NCI-H1417 (cell line): ENCODE data around the gene FLRT2.
A peak's percentile ranks its signal among the peaks of the same experiment; 100 is the strongest.

Experiments
- DNase-seq, 3 experiments: peaks; one replicate each; lab custom pipeline; 2025; lab: John Stamatoyannopoulos, UW

FLRT2 gene

DNA sequence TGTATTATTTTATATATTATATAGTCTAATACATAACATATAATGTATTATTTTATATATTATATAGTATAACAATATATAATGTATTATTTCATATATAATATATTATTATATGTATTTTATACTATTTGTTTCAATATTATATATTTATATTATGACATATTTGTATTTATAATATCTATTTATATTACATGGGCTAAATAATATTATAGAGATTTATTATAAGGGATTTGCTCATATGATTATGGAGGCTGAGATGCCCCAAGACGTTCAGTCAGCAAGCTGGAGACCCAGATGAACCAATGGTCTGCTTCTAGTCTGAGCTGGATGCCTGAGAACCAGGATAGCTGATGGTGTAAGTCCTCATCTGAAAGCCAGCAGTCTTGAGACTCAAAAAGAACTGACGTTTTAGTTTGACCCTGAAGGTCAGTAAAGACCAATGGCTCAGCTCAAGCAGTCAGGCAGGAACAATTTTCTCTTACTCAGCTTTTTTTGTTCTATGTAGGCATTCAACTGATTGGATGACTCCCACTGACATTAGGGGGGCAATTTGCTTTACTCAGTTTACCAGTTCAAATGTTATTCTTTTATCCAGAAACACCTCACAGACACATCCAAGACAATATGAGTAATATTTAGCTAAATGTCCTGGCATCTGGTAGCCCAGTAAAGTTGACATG, 130.4 kb downstream of the FLRT2 start:
- DNase-seq, result no peak

DNA sequence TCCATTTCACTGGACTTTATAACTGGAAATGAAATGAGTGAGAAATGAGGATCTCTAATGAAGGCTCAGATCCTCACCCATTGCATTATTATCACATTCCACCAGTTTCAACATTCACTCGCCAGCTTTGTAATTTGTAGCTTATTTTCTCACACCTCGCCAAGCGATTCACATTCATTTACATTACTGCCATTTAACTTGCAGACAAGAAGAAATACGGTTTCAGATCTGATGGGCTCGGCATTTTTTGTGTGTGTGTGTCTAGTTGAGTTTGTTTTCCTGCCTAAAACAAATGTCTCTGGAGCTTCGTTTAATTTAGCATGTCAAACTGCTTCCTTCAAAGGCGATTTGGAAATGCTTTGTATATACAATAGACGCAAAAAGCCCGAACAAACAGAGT, 132.2 kb downstream of the FLRT2 start:
- DNase-seq, result no peak

DNA sequence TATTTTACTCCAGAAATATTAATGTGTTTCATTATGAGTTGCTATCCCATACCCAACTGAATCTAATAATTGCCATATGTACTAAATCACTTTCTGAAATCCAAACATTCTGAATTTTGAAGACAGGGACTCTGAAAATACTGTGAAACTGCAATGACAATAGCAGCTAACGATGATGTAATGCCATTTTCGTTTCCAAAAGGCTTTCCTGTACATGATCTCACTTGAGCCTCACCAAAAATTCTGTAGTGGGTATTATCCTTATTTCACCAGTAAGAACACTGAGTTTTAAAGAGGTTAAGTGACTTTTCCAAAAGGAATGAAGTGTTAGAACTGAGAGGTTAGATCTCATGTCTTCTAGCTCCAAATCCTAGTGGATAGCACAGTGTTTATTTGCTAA, 133.3 kb downstream of the FLRT2 start:
- DNase-seq, result no peak

DNA sequence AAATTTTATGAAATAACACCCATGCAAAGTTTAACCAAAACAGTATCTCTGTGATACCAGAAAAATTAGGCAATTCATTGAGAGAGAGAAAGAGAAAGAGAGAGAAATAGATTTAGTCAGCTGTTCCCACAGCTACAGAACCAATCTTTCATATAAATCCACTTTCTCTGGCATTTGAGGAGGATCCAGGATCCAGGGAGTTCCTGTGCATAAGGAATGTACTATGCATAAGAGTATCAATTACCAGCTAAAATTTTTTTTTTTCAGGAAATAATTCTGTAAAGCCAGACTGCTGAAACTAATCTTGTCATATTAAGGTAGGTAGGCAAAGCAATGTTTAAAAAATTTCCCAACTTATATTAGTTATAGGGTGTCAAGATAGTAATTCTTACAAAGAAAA, 133.7 kb downstream of the FLRT2 start:
- DNase-seq, result no peak

DNA sequence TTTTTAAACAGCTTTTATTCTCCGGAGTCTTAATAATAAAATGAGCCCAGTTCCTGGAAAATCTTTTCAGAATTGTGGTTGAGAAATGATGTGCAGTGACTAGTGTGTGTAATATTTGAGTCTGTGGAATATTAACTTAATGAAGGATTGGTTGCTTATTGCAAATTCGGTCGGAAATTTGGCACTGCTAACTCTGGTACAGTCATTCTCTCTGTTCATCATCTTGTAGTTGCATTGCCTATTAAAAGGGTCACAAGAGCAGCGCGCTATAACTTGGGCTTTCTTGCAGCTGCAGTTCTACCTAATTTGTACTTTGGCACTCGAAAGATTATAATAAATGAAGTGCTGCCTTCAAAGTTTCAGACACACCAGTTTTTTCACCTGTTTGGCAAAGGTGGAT, 146.0 kb downstream of the FLRT2 start:
- no peak for DNase-seq

DNA sequence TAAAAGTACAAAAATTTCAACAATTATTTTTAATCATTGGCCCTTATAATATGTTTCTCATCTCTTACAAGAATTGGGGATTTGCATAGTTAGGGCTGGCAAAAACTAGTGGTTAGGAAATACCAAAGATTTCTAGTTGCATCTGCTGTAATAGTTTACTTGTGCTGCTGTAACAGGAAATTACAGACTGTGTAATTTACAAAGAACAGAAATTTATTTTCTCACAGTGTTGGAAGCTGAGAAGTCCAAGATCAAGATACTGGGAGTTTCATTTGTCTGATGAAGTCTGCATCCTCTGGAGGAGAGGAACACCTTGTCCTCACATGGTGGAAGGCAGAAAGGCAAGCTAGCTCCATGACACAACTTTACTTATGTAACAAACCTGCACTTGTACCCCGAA, 157.0 kb downstream of the FLRT2 start:
- no peak for DNase-seq

DNA sequence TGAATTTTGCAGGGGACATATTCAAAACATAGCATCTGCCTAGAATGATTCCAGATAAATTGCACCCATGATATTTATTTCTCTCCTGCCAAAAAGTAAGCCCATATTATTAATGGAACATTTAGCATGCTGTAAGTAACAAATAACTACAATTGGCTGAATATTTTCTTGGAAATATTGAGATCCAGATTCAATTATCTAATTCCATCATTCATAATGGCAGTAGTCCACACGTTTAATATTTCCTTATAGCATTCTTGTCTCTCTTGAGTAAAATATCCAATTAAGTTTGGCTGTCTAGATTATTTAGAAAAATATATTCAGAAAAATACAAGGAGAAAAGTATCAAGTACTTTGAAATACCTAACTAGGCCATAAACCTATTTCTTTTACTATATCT, 157.5 kb downstream of the FLRT2 start:
- DNase-seq, result no peak

DNA sequence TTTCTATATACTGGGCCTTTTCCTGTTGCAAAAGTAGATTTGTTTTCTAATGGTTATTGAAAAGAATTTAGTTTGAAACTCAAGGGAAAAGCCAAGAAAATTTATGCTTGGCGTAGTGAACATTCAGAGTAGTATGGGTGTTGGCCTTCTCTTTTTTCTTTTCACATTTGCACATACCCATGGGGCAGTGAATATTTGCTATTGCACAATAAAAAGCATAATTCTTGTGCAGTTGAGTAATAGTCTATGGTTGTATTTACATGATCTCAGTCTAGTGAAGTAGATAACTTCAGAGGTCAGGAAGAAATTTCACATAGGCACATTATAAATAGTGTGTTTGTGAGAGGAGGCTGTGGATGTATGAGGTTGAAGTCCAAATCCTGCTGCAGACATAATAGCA, 158.1 kb downstream of the FLRT2 start:
- DNase-seq, result no peak

DNA sequence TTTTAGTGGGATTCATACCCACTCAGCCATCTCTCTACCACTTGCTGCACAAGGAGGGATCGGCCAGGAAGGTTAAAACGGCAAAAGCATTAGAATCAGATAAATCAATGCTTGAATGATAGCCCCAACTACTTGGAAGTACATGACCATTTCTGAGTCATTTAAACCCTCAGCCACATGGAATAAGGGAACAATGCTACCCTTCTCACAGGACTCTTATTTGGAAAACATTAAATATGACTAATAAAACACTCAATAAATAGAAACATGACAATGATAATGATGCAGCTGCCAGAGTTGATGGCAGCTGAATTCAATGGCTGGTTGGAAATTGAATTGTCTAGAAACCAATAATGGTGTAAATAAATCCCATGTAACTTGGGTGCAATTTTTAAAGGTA, 165.4 kb downstream of the FLRT2 start:
- DNase-seq, result peak in 2 of 3 experiments; percentile 70 to 89

DNA sequence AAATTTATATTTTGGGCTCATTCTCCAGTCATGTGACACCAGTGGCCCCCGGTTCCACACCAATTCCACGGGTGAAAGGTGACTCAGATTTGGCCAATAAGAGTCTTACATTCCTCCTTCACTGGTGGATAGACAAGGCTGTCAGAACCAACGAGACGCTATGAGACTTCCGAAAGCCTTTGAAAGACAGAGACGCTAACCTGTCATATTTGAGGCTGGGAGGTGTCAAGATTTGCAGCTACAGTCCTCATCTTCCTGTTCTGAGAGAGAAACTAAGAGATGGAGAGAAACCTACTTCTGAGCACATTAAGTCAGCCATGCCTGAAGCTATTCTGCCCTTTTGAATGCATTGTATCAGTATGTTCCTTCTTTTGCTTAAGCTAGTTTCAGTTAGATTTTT, 171.2 kb downstream of the FLRT2 start:
- no peak for DNase-seq

DNA sequence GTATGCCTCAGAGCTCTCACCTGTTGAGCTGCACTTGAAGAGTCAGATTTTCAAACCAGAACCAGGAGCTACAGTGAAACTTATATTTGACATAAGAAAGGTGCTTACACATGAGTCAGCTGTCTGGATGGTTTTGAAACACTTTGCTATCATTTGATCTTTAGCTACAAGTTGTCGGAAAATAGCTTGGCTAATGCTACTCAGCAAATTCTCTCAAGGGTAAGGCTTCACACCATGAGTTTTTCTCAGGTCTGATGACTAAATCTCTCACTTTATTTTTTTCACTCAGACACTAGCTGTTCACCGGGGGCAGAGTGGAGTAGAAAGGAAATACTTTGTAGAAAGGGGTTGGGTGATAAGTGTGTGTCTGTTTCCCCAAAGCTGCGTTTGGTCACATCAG, 171.8 kb downstream of the FLRT2 start:
- no peak for DNase-seq

DNA sequence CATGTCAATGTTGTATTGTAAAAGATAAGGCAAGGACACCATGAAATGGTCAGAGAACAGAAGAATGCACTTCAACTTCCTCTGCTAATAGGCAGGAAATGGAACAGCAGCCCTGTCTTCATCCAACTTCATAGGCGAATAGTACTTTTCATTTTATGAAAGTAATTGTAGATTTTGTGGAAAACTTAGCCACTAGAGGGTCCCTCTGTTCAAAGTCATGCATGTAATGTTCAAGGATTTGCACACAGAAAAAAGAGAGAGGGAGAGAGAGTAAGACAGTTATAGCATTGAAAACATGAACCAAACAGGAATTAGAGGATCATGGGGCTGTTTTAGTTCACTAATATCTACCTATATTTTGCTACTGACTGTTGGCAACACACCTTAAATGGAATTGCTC, 172.2 kb downstream of the FLRT2 start:
- no peak for DNase-seq

DNA sequence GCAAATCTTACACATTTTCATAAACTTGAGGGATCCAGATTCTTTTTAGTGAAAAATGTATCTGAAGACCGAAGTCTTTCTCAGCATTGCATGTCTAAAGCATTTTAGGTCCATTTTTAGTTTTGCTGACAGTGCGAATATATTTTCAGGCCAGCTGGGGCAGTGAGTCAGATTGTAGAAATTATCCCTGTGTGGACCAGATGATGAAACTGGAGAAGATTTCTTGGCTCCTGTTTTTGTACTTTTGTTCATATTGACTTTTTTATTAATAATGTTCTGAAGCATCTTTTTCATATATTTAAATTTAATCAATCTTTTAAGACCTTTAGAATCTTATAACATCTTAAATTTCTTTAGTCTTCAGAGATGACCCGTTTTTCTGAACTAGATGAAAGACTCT, 173.1 kb downstream of the FLRT2 start:
- DNase-seq, result no peak
